SK-N-SH (cell line): Measurements from ENCODE around the gene DUSP2. TPM values are rescaled to one million over a fixed set of nuclear protein-coding genes. Genes with fewer than 3 reads are reported as not detected.

ENCODE experiments used
- CTCF ChIA-PET: fragments of 300-600, 350-600 bp; formaldehyde crosslinking; extraction: SDS; loops from one replicate; lab custom pipeline; 2021; lab: Yijun Ruan, JAX
- POLR2A ChIA-PET: fragments of 350-600 bp; sonication (Branson Sonifier 250); formaldehyde crosslinking; extraction: SDS; loops from one replicate; lab custom pipeline; 2020; ENCODE audit warnings: antibody characterized with exemption, inconsistent platforms; lab: Yijun Ruan, JAX
- DNase-seq: peaks from one replicate; pipeline ENCODE4 v3.0.0; 2012
- H2AFZ ChIP-seq: fragments of 200-600 bp; sonication (generic); 2 replicates; pipeline ENCODE4 v1.8.1; 2016; ENCODE audit warnings: antibody characterized with exemption, mild to moderate bottlenecking, low read depth
- H3F3A ChIP-seq: fragments of 200-600 bp; sonication (generic); replicated peaks from 2 replicates; pipeline ENCODE3; 2016; ENCODE audit warnings: antibody characterized with exemption, mild to moderate bottlenecking; ENCODE audit not compliant: insufficient read depth
- H3K27ac ChIP-seq, 2 experiments: fragments of 200-500 bp in 1 of 2; fragments of 200-600 bp in 1 of 2; sonication (Bioruptor generic) in 1 of 2; sonication (generic), shearing (Covaris generic) in 1 of 2; 2 replicates each; pipeline versions ENCODE4 v1.5.1 to v1.6.1; 2014 to 2016; ENCODE audit warnings: low read depth in 2 of 2, inconsistent platforms in 1 of 2, low read length in 1 of 2, mild to moderate bottlenecking in 1 of 2, mixed read lengths in 1 of 2
- H3K27me3 ChIP-seq: fragments of 200-600 bp; sonication (generic), shearing (Covaris generic); 2 replicates; pipeline ENCODE4 v1.6.1; 2016; ENCODE audit warnings: mixed run types; ENCODE audit not compliant: insufficient read depth
- H3K36me3 ChIP-seq, 2 experiments: fragments of 200-500 bp in 1 of 2; fragments of 200-600 bp in 1 of 2; sonication (Bioruptor generic) in 1 of 2; sonication (generic) in 1 of 2; replicated peaks in 1 of 2; 2 replicates each; pipeline versions ENCODE3 to v1.5.1; 2014 to 2016; ENCODE audit warnings: low read length in 1 of 2, mild to moderate bottlenecking in 1 of 2; ENCODE audit not compliant: insufficient read depth in 2 of 2, control insufficient read depth in 1 of 2
- H3K4me1 ChIP-seq, 2 experiments: fragments of 200-500 bp in 1 of 2; fragments of 200-600 bp in 1 of 2; sonication (Bioruptor generic) in 1 of 2; sonication (generic), shearing (Covaris generic) in 1 of 2; 2 replicates each; pipeline versions ENCODE4 v1.5.1 to v1.6.1; 2014 to 2016; ENCODE audit warnings: low read depth in 1 of 2, low read length in 1 of 2, mixed run types in 1 of 2; ENCODE audit not compliant: insufficient read depth in 2 of 2, control insufficient read depth in 1 of 2
- H3K4me2 ChIP-seq: fragments of 200-600 bp; sonication (generic), shearing (Covaris generic); 2 replicates; pipeline ENCODE4 v1.6.1; 2017; ENCODE audit warnings: mixed run types
- H3K4me3 ChIP-seq, 2 experiments: fragments of 200-500 bp in 1 of 2; fragments of 200-600 bp in 1 of 2; sonication (Bioruptor generic) in 1 of 2; sonication (generic), shearing (Covaris generic) in 1 of 2; 2 replicates each; pipeline versions ENCODE4 v1.5.1 to v1.8.1; 2014 to 2016; ENCODE audit warnings: low read depth in 2 of 2, inconsistent platforms in 1 of 2, low read length in 1 of 2, mild to moderate bottlenecking in 1 of 2, mixed read lengths in 1 of 2, moderate library complexity in 1 of 2
- H3K79me2 ChIP-seq: fragments of 200-600 bp; sonication (generic); 2 replicates; pipeline ENCODE4 v1.8.1; 2017; ENCODE audit warnings: mild to moderate bottlenecking; ENCODE audit not compliant: insufficient read depth
- H3K9ac ChIP-seq: fragments of 200-600 bp; sonication (generic); 2 replicates; pipeline ENCODE4 v1.6.1; 2017; ENCODE audit warnings: mixed run types
- H3K9me2 ChIP-seq: fragments of 200-600 bp; sonication (generic); 2 replicates; pipeline ENCODE4 v1.6.1; 2017; ENCODE audit warnings: mixed run types
- H3K9me3 ChIP-seq: fragments of 200-600 bp; sonication (generic); 2 replicates; pipeline ENCODE4 v1.6.1; 2017; ENCODE audit warnings: mixed run types, mild to moderate bottlenecking, moderate library complexity
- H4K20me1 ChIP-seq: fragments of 200-600 bp; sonication (generic); 2 replicates; pipeline ENCODE4 v1.6.1; 2017; ENCODE audit warnings: mild to moderate bottlenecking, mixed run types; ENCODE audit not compliant: insufficient read depth
- EP300 ChIP-seq, 2 experiments: IDR thresholded peaks; 2 replicates each; pipeline versions ENCODE4 v1.4.0 to v1.6.1; 2012; ENCODE audit warnings: borderline replicate concordance in 1 of 2, low read depth in 1 of 2, low read length in 1 of 2
- EZH2phosphoT487 ChIP-seq: fragments of 200-600 bp; sonication (generic); IDR thresholded peaks from 2 replicates; pipeline ENCODE4 v1.6.1; 2017; ENCODE audit warnings: low read depth, mixed run types, mild to moderate bottlenecking, antibody characterized with exemption, moderate library complexity, borderline replicate concordance
- FOSL2 ChIP-seq: IDR thresholded peaks from 2 replicates; pipeline ENCODE4 v1.4.0; 2012; ENCODE audit warnings: low read depth, mild to moderate bottlenecking, moderate library complexity, borderline replicate concordance
- FOXM1 ChIP-seq: IDR thresholded peaks from 2 replicates; pipeline ENCODE4 v1.4.0; 2012; ENCODE audit warnings: low read depth, mild to moderate bottlenecking
- IRF3 ChIP-seq: fragments of 150-350 bp; IDR thresholded peaks from 2 replicates; pipeline ENCODE4 v1.6.1; 2016; ENCODE audit warnings: mild to moderate bottlenecking, low read depth, low read length
- MXI1 ChIP-seq: IDR thresholded peaks from 2 replicates; pipeline ENCODE4 v1.6.1; 2012; ENCODE audit warnings: mild to moderate bottlenecking, low read depth, low read length, improper control_type of control experiment
- PBX3 ChIP-seq: IDR thresholded peaks from 2 replicates; pipeline ENCODE4; 2012
- REST ChIP-seq: IDR thresholded peaks from 2 replicates; pipeline ENCODE4 v1.6.1; 2012; ENCODE audit warnings: mild to moderate bottlenecking, low read depth, low read length, moderate library complexity
- RFX5 ChIP-seq: IDR thresholded peaks from 2 replicates; pipeline ENCODE4 v1.6.1; 2012; ENCODE audit warnings: mild to moderate bottlenecking, improper control_type of control experiment, low read length
- TEAD4 ChIP-seq: IDR thresholded peaks from 2 replicates; pipeline ENCODE4 v1.4.0; 2012; ENCODE audit warnings: mild to moderate bottlenecking, borderline replicate concordance; ENCODE audit not compliant: insufficient read depth
- USF2 ChIP-seq: fragments of 150-350 bp; IDR thresholded peaks from 2 replicates; pipeline ENCODE4 v1.6.1; 2017; ENCODE audit warnings: antibody characterized with exemption, low read length, low read depth, borderline replicate concordance
- WGBS: methylation state at CpG from one replicate; pipeline ENCODE4 v1.1.6; 2017; ENCODE audit warnings: low lambda C conversion rate; 5-methylcytosine and 5-hydroxymethylcytosine counted together
- polyA plus RNA-seq, 3 experiments: library from polyadenylated mRNA; depleted of rRNA; stranded (reverse); fragments of >200 nt; gene quantifications; 2 replicates each; pipeline ENCODE4 v1.2.3, GENCODE V29; 2012

The DUSP2 gene
- polyA plus RNA-seq, 1 of the 3 experiments (the other 2 are of a cell fraction), result 0.79 TPM

- H3K27ac ChIP-seq, result 0 out of 4 replicates have a peak overlapping the region, but pooled peaks of 1 of the 2 experiments have one; percentile 24
- TF ChIP-seq PBX3, result no peak
- no peak for TF ChIP-seq RFX5
- ChIA-PET POLR2A (no interaction called here), CTCF (interaction anchor here (1.0 to 7.0 kb wide), 4 partner anchors 9 to 29 kb away, joined by 3 to 49 read pairs (median 16); partner anchors contain the start of gene ASTL)
- no peak overlapping the region for H3K4me3 ChIP-seq
- DNase-seq, result peak; percentile 45
- H3K9ac ChIP-seq, result no peak overlapping the region
- no peak overlapping the region for H2AFZ ChIP-seq
- no peaks in the 10 kb centered on the region for H3K27me3 ChIP-seq
- no peaks in the 10 kb centered on the region for H3K9me2 ChIP-seq
- H3K79me2 ChIP-seq, result no peaks in the 10 kb centered on the region
- no peaks in the 10 kb centered on the region for H3K9me3 ChIP-seq
- WGBS, result 82% methylated on average over 13 of the region's 13 CpGs
- H3K4me1 ChIP-seq, result peaks cover 15 to 27% of the 10 kb centered on the region in 2 experiments
- no peak overlapping the region for H3K4me2 ChIP-seq
- H3K36me3 ChIP-seq, result no peaks in the 10 kb centered on the region
- no peaks in the 10 kb centered on the region for H4K20me1 ChIP-seq
- H3F3A ChIP-seq, result peaks cover 17% of the 10 kb centered on the region
Observed at GRCh38 chr2:96152304-96153161, 7.3 kb upstream of the DUSP2 start.

- no peaks in the 10 kb centered on the region for H3K27me3 ChIP-seq
- no peak overlapping the region for H3K4me2 ChIP-seq
- H3K27ac ChIP-seq, result no peak overlapping the region
- H2AFZ ChIP-seq, result no peak overlapping the region
- no peaks in the 10 kb centered on the region for H4K20me1 ChIP-seq
- no peaks in the 10 kb centered on the region for H3K79me2 ChIP-seq
- 98% methylated on average over 9 of the region's 9 CpGs for WGBS
- H3K36me3 ChIP-seq, result no peaks in the 10 kb centered on the region
- no peaks in the 10 kb centered on the region for H3K9me3 ChIP-seq
- ChIA-PET POLR2A (interaction anchor here (0.6 kb wide), 1 partner anchor 132 kb away, joined by 4 read pairs; no protein-coding TSS in a partner anchor), CTCF (interaction anchor here (1.5 to 7.0 kb wide), 4 partner anchors 13 to 159 kb away, joined by 6 to 49 read pairs (median 20); partner anchors contain the start of genes ADRA2B and ASTL)
- TF ChIP-seq REST (no peak), FOSL2 (no peak), FOXM1 (no peak), MXI1 (no peak), TEAD4 (no peak), USF2 (no peak), EP300 (IDR thresholded peaks at IDR 0.05; ENCODE audit: borderline replicate concordance in 1 of 2, low read depth in 1 of 2, low read length in 1 of 2) (no peak), EZH2phosphoT487 (no peak), IRF3 (no peak)
- no peak overlapping the region for H3K4me3 ChIP-seq
- H3F3A ChIP-seq, result peaks cover 25% of the 10 kb centered on the region
- H3K9me2 ChIP-seq, result no peaks in the 10 kb centered on the region
- H3K4me1 ChIP-seq, result peaks cover 23 to 34% of the 10 kb centered on the region in 2 experiments
- peak; percentile 1 for DNase-seq
- H3K9ac ChIP-seq, result no peak overlapping the region
Observed at GRCh38 chr2:96151595-96152303, 6.5 kb upstream of the DUSP2 start.
